GM18870 (cell line): Measurements from ENCODE around the gene TECPR1.

ENCODE experiments used
- ATAC-seq: cut with Tn5 transposase; IDR thresholded peaks from one replicate; pipeline ENCODE4 v1.9.1; 2021; ENCODE audit warnings: moderate library complexity; ENCODE audit not compliant: unreplicated experiment

Gene TECPR1

GRCh38 chr7:98227939-98228338 is 24.1 kb downstream of the TECPR1 start:
- ATAC-seq, result no peak

DNA sequence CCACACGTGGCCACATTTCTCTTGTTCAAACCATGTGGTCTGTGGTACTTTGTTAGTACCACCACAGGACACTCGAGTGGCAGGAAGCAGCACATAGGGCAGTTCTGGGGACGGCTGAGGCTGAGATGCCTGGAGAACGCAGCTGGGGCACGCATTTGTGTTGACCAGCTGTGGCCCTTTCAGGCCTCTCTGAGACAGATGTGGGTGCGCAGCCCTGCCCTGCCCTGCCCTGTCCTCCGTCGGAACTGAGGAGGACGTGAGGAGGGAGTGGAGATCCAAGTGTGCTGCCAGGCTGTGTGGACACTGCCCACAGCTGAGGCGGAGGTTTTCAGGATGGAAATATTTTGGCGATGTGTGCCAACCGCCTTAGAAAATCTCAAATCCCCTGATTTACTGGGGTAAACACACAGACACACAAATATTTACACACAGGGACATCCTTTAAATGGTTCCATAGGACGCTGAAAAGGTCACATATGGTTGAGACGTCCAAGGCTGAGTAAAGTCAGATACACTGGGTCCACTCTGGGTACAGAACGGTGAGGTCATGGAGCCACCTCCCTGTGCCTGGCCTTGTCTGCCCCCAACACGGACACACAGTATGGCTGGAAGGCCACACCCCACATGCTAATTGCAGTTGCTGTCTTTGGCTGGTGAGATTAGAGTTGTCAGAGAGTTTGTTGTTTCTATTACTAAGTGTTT is 26.0 kb downstream of the TECPR1 start:
- no peak for ATAC-seq

DNA sequence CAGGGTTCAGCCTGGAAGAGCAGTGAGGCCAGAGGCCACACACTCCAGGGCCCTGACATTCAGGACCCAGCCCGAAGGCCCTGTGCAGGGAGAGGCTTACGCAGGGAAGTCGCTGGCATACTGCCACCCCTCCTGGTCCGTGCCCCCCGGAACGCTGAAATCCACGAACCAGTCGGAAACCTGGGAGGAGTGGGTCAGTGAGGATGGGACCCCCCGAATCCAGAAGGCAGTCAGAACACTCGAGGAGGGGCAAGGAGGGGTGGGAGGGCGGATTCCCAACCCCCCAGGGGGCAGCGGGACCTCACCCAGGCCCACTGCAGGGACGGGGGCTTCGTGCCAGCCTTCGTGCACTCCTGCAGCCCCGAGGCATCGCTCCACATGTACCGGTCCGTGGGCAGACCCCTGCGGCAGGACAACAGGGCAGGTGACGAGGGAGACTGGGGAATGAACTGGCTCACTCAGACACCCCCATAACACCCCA is 27.3 kb downstream of the TECPR1 start:
- ATAC-seq, result no peak

GRCh38 chr7:98223898-98224700 is 27.9 kb downstream of the TECPR1 start:
- ATAC-seq, result no peak

GRCh38 chr7:98223351-98223897 is 28.6 kb downstream of the TECPR1 start:
- ATAC-seq, result no peak

DNA sequence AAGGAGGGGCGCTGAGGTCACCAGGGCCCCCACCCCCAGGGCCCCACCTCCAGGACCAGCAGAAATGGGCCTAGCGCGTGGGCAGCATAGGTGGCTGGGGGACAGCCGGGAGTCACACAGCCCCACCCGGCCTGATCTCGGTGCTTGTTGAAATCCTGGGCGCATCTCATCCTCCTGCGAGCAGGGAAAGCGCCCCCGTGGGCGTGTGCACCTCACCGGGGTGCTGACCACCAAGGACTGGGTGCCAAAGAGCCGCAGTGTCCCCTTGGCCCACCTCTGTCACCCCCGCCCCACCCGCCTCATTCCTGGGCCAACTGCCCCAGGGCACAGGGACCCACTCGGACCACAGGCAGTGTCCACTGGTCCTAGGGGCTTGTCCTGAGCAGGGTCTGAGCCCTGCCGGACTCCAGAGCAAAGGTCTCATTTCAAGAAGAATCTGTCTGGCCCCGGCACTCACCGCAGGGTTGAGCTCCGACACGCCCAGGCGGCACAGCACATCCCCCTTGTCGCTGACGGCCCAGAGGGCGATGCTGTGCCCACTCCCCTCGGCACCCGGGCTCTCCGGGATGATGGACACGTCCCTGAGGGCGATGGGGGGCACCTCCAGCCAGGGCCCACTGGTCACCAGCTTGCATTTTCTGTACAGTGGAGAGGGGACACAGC is 29.4 kb downstream of the TECPR1 start:
- no peak for ATAC-seq

- ATAC-seq, result no peak
Observed at GRCh38 chr7:98221611-98222532, 30.2 kb downstream of the TECPR1 start.

- ATAC-seq, result peak; percentile 27
Observed at GRCh38 chr7:98219382-98219781, 32.6 kb downstream of the TECPR1 start.

- no peak for ATAC-seq
Observed at GRCh38 chr7:98217623-98218582, 34.1 kb downstream of the TECPR1 start.

DNA sequence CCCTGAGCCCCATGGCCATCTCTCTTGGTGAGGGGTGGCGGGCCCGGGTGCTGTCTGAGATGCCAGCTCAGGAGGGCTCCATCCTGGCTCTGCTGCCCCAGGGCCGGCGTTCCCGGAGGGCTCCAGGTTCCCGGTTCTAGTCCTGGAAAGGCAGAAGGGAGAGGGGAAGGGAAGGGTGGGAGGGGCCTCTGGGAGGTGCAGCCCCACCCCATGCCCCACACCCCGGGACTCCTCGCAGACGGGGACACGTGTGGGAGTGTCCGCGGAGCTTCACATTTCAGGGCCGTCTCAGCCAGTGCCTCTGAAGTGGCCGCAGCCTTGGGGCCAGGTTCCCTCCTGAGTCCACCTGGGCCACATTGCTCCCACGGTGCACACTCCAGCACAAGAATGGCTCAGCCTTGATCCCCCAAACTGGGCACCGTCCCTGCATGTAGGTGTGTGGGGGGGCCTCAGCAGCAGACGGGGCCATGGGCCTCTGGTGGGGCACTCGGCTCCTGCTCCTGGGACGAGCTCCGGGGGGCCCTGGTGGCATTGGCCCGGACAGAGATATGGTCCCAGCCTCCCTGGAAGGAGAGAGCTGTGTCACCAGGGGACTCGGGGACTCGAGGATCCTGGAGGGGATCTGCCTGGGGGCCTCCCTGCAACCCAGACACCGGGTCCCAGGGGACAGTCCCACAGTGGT is 35.0 kb downstream of the TECPR1 start:
- no peak for ATAC-seq

GRCh38 chr7:98215561-98216495 is 36.2 kb downstream of the TECPR1 start:
- ATAC-seq, result no peak

GRCh38 chr7:98214811-98215321 is 37.2 kb downstream of the TECPR1 start:
- no peak for ATAC-seq

DNA sequence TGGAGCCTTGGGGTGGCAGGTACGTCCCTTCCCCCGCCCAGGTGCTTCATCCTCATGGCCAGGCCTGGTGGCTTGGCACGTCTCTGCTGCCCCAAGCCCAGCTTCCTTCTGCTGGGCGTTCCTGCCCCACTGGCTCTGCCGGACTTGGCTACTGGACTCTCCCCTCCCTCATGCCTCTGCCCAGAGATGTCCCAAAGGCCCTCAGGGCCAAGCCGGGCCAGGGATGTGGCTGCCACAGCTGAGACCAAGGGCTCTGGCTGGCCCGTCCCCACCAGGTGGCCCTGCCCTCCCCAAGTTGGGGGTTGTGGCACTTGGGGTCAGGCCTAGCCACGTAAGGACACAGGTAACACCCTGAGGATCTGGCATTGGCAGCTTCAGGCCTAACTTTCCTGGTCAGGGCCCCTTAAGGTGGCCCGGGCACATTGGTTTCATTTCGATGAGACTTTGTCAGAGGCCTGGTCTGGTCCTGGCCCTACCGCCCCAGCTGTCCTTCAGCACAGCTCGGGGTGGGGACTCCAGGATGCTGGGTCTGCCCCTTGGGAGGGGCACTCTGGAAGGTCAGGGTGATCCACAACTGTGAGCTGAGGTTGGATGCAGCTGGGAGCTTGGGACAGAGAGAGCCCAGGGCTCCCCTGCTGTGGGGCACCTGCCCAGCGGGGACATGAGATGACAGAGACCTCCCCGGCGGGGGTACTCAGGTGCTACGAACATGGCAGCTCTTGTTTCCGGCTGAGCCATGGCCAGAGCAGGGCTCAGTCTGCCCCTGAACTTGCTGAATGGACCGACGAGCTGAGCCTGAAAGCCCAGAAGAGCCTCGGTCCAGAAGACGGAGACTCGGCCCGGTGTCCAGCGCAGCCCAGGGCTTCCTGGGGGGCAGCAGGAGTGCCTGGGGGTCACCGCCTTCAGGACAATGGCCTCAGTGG is 37.9 kb downstream of the TECPR1 start:
- ATAC-seq, result no peak

- no peak for ATAC-seq
Observed at GRCh38 chr7:98213296-98213887, 38.6 kb downstream of the TECPR1 start.

GRCh38 chr7:98212532-98213041 is 39.4 kb downstream of the TECPR1 start:
- no peak for ATAC-seq
